B cell (primary cell): Measurements from ENCODE around the gene THAP4. TPM values are rescaled to one million over a fixed set of nuclear protein-coding genes. Genes with fewer than 3 reads are reported as not detected.

Experiments
- ATAC-seq: fragments of 200-7000 bp; cut with Tn5 transposase; one replicate; pipeline ENCODE4 v1.10.0; 2021; ENCODE audit warnings: low read depth, mild to moderate bottlenecking, moderate number of reproducible peaks, moderate library complexity
- CTCF ChIA-PET: fragments of 350-600 bp; sonication (Branson Sonifier 250); formaldehyde crosslinking; loops from one replicate; lab custom pipeline; 2021; ENCODE audit warnings: antibody characterized with exemption, inconsistent platforms; lab: Charles Lee
- POLR2A ChIA-PET: fragments of 350-600 bp; sonication (Branson Sonifier 250); formaldehyde crosslinking; loops from one replicate; lab custom pipeline; 2021; ENCODE audit warnings: antibody characterized with exemption; lab: Charles Lee
- DNase-seq: peaks from one replicate; pipeline ENCODE4 v3.0.0; 2013
- H2AFZ ChIP-seq: 2 replicates; pipeline ENCODE4 v1.6.1; 2012; ENCODE audit warnings: mild to moderate bottlenecking, low read depth, low read length; ENCODE audit not compliant: insufficient read depth, poor library complexity, severe bottlenecking
- H3K27ac ChIP-seq, 2 donors: 1 replicate in 1 of 2; 2 replicates in 1 of 2; pipeline ENCODE4 v1.5.1; 2012 to 2013; ENCODE audit warnings: low read length in 2 of 2, mild to moderate bottlenecking in 2 of 2, moderate library complexity in 1 of 2
- H3K27me3 ChIP-seq, 4 experiments: fragments of 200-600 bp in 1 of 4; sonication (generic) in 1 of 4; replicated peaks in 1 of 4; 1 replicate in 2 of 4; 2 replicates in 2 of 4; pipeline versions ENCODE4 v1.6.1 to v1.7.0; 2013 to 2016; ENCODE audit warnings: low read length in 3 of 4, mild to moderate bottlenecking in 2 of 4, mixed read lengths in 1 of 4, moderate library complexity in 1 of 4; ENCODE audit not compliant: insufficient read depth in 4 of 4, control insufficient read depth in 3 of 4; ENCODE audit errors: control extremely low read depth in 1 of 4
- H3K36me3 ChIP-seq, 2 experiments: replicated peaks in 1 of 2; 1 replicate in 1 of 2; 2 replicates in 1 of 2; pipeline versions ENCODE4 v1.6.1 to v1.7.1; 2013; ENCODE audit warnings: low read length in 1 of 2; ENCODE audit not compliant: insufficient read depth in 2 of 2, control insufficient read depth in 1 of 2; ENCODE audit errors: control extremely low read depth in 1 of 2, extremely low read depth in 1 of 2
- H3K4me1 ChIP-seq, 2 donors: fragments of 200-600 bp in 1 of 2; sonication (generic) in 1 of 2; 1 replicate in 1 of 2; 2 replicates in 1 of 2; pipeline versions ENCODE4 v1.5.1 to v1.6.1; 2013 to 2017; ENCODE audit warnings: low read length in 2 of 2; ENCODE audit not compliant: control insufficient read depth in 2 of 2, insufficient read depth in 2 of 2
- H3K4me2 ChIP-seq: replicated peaks from 2 replicates; pipeline ENCODE3; 2012; ENCODE audit warnings: mild to moderate bottlenecking, low read depth, low read length; ENCODE audit not compliant: poor library complexity, severe bottlenecking
- H3K4me3 ChIP-seq, 5 experiments: fragments of 200-600 bp in 1 of 5; sonication (generic) in 1 of 5; 1 replicate in 3 of 5; 2 replicates in 2 of 5; pipeline versions ENCODE4 v1.5.1 to v1.7.0; 2011 to 2016; ENCODE audit warnings: low read length in 4 of 5, mild to moderate bottlenecking in 4 of 5, low read depth in 2 of 5, control low read depth in 1 of 5, moderate library complexity in 1 of 5; ENCODE audit not compliant: insufficient read depth in 1 of 5; ENCODE audit errors: control extremely low read depth in 1 of 5, extremely low read depth in 1 of 5
- H3K79me2 ChIP-seq: fragments of 200-600 bp; sonication (generic); one replicate; pipeline ENCODE4 v1.6.0; 2016; ENCODE audit warnings: low read length; ENCODE audit not compliant: control insufficient read depth, insufficient read depth
- H3K9ac ChIP-seq: fragments of 200-600 bp; sonication (generic); 2 replicates; pipeline ENCODE4 v1.6.1; 2017; ENCODE audit warnings: mild to moderate bottlenecking, low read length, moderate library complexity
- H3K9me3 ChIP-seq, 3 donors: one replicate each; pipeline versions ENCODE4 v1.6.1 to v1.7.1; 2013; ENCODE audit warnings: low read length in 2 of 3; ENCODE audit not compliant: control insufficient read depth in 2 of 3, insufficient read depth in 1 of 3; ENCODE audit errors: control extremely low read depth in 1 of 3
- H4K20me1 ChIP-seq: 2 replicates; pipeline ENCODE4 v1.6.0; 2012; ENCODE audit warnings: mild to moderate bottlenecking, low read length; ENCODE audit not compliant: insufficient read depth, control insufficient read depth, poor library complexity, severe bottlenecking
- H3K27ac Mint-ChIP-seq: one replicate; pipeline ENCODE4 v1.8.0; 2021; ENCODE audit warnings: mixed read lengths
- H3K27me3 Mint-ChIP-seq: one replicate; pipeline ENCODE4 v1.8.0; 2021; ENCODE audit warnings: mixed read lengths
- H3K4me1 Mint-ChIP-seq: one replicate; pipeline ENCODE4 v1.8.0; 2021; ENCODE audit warnings: mixed read lengths
- H3K4me3 Mint-ChIP-seq: one replicate; pipeline ENCODE4 v1.8.0; 2021; ENCODE audit warnings: mixed read lengths
- H3K9me3 Mint-ChIP-seq: one replicate; pipeline ENCODE4 v1.8.0; 2022; ENCODE audit warnings: mixed read lengths; ENCODE audit not compliant: insufficient read depth
- CTCF ChIP-seq: fragments of 200-600 bp; IDR thresholded peaks from one replicate; pipeline ENCODE4 v1.8.0; 2022; ENCODE audit warnings: antibody characterized with exemption, mild to moderate bottlenecking
- EZH2 ChIP-seq: IDR thresholded peaks from 2 replicates; pipeline ENCODE4 v1.6.1; 2012; ENCODE audit warnings: borderline replicate concordance, low read depth, mild to moderate bottlenecking, moderate library complexity, low read length; ENCODE audit not compliant: insufficient read depth, poor library complexity, severe bottlenecking
- WGBS: methylation state at CpG from one replicate; pipeline ENCODE4 v1.1.5; 2013; ENCODE audit warnings: missing lambda C conversion rate; ENCODE audit not compliant: insufficient coverage; 5-methylcytosine and 5-hydroxymethylcytosine counted together
- intact Hi-C: fragments of 100-400 bp; cut with micrococcal nuclease; formaldehyde crosslinking; loops from one replicate; pipeline ENCODE4 v1.10.0; 2022
- polyA plus RNA-seq: library from polyadenylated mRNA; depleted of rRNA; stranded (reverse); fragments of >200 nt; gene quantifications from 2 replicates; pipeline ENCODE4 v1.2.3, GENCODE V29; 2012
- total RNA-seq, 2 donors: library from RNA; stranded (reverse); fragments of 120-200 nt in 1 of 2; gene quantifications; 1 replicate in 1 of 2; 2 replicates in 1 of 2; pipeline versions ENCODE4 v1.2.3 to v1.2.4, GENCODE V29; 2013 to 2022

The THAP4 gene
- total and polyA plus RNA-seq, 2 donors (not counting 1 experiment from before 2014, with no cell fraction given), result 26.5 to 41.0 TPM

GRCh38 chr2:241652142-241652541 is 15.2 kb upstream of the THAP4 start:
- H3K36me3 ChIP-seq, result peaks cover 0 to 50% of the 10 kb centered on the region in 2 experiments
- intact Hi-C loops, result no loop called here

GRCh38 chr2:241649927-241650326 is 13.0 kb upstream of the THAP4 start:
- DNase-seq, result no peak
- Mint-ChIP-seq H3K27me3 (no peaks in the 10 kb centered on the region), H3K4me3 (no peak overlapping the region), H3K27ac (no peak overlapping the region), H3K4me1 (peaks cover 3% of the 10 kb centered on the region), H3K9me3 (no peaks in the 10 kb centered on the region)
- Histone ChIP-seq H2AFZ (no peak overlapping the region), H3K9ac (no peak overlapping the region), H4K20me1 (peaks cover 59% of the 10 kb centered on the region), H3K4me2 (no peak overlapping the region), H3K4me3 (no peak overlapping the region), H3K4me1 (no peaks in the 10 kb centered on the region), H3K9me3 (no peaks in the 10 kb centered on the region), H3K79me2 (peaks cover 64% of the 10 kb centered on the region), H3K36me3 (peaks cover 0 to 39% of the 10 kb centered on the region in 2 experiments), H3K27me3 (no peaks in the 10 kb centered on the region), H3K27ac (no peak overlapping the region)
- 100% methylated on average over 6 of the region's 6 CpGs for WGBS
- TF ChIP-seq CTCF (no peak), EZH2 (no peak)
- no peak for ATAC-seq
- ChIA-PET POLR2A (no interaction called here), CTCF (no interaction called here)
- intact Hi-C loops, result no loop called here

More at GRCh38 chr2:241652142-241652541, 15.2 kb upstream of the THAP4 start:
- DNase-seq (no peak), ATAC-seq (no peak)
- no peaks in the 10 kb centered on the region for H3K27me3 Mint-ChIP-seq
- H3K4me3 Mint-ChIP-seq, result no peak overlapping the region
- Histone ChIP-seq H3K79me2 (peaks cover 41% of the 10 kb centered on the region), H3K27ac (no peak overlapping the region), H3K9me3 (no peaks in the 10 kb centered on the region), H3K4me3 (no peak overlapping the region), H3K4me1 (no peaks in the 10 kb centered on the region), H3K27me3 (no peaks in the 10 kb centered on the region), H3K4me2 (no peak overlapping the region), H2AFZ (no peak overlapping the region), H4K20me1 (peaks cover 37% of the 10 kb centered on the region), H3K9ac (no peak overlapping the region)
- ChIA-PET CTCF (no interaction called here), POLR2A (no interaction called here)
- peaks cover 3% of the 10 kb centered on the region for H3K4me1 Mint-ChIP-seq
- H3K9me3 Mint-ChIP-seq, result no peaks in the 10 kb centered on the region
- no peak overlapping the region for H3K27ac Mint-ChIP-seq
- WGBS, result 94% methylated on average over 3 of the region's 9 CpGs
- TF ChIP-seq EZH2 (no peak), CTCF (no peak)
